GM10266 (cell line): ENCODE measurements around the gene PCSK6.
A peak's percentile ranks its signal among the peaks of the same experiment; 100 is the strongest.

Source experiments
- DNase-seq: peaks from one replicate; pipeline ENCODE4 v3.0.0; 2012; ENCODE audit errors: extremely low spot score
- TF ChIP-seq, protein P1 (sequence below): IDR thresholded peaks from 2 replicates; pipeline ENCODE4 v1.5.1; 2012; ENCODE audit warnings: mild to moderate bottlenecking, low read depth; ENCODE audit not compliant: control insufficient read depth, insufficient read depth; ENCODE audit errors: missing control alignments

PCSK6 gene

DNA sequence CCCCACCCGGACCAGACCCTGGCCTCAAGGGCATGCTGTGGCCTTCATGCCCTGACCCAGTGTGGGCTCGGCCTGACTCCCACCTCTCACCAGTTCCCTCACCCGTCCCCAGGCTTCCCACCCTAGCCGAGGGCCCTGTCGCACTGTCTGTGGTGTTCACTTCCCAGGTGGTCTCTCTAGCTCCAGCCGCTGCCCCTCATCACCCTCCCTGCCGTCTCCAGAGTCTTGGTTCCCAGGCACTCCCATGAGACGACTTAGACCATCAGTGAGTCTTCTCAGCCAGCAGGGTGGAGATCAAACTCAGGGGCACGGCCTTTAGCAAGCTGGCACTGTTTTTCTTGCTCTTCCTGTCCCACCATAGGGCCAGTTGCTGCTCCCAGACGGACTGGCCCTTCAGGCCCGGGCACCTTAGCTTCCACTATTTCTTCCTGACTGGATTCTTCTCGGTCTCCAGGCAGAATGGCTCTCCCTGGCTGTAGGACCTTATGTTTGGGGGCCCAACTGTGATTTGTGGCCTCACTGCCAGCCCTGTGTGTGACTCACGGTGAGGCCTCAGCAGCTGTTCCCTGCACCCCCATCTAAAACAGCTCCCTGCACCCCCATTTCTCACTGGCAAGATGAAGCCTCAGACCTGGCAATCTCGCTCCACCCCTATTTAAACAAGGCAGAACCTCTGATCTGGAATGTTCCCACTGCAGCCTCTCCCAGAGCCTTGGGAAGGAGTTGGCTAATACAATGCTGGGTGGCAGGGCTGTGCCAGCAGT is 9.4 kb upstream of the PCSK6 start:
- DNase-seq, result peak; percentile 8
- TF ChIP-seq, protein P1, sequence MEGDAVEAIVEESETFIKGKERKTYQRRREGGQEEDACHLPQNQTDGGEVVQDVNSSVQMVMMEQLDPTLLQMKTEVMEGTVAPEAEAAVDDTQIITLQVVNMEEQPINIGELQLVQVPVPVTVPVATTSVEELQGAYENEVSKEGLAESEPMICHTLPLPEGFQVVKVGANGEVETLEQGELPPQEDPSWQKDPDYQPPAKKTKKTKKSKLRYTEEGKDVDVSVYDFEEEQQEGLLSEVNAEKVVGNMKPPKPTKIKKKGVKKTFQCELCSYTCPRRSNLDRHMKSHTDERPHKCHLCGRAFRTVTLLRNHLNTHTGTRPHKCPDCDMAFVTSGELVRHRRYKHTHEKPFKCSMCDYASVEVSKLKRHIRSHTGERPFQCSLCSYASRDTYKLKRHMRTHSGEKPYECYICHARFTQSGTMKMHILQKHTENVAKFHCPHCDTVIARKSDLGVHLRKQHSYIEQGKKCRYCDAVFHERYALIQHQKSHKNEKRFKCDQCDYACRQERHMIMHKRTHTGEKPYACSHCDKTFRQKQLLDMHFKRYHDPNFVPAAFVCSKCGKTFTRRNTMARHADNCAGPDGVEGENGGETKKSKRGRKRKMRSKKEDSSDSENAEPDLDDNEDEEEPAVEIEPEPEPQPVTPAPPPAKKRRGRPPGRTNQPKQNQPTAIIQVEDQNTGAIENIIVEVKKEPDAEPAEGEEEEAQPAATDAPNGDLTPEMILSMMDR, result no peak

DNA sequence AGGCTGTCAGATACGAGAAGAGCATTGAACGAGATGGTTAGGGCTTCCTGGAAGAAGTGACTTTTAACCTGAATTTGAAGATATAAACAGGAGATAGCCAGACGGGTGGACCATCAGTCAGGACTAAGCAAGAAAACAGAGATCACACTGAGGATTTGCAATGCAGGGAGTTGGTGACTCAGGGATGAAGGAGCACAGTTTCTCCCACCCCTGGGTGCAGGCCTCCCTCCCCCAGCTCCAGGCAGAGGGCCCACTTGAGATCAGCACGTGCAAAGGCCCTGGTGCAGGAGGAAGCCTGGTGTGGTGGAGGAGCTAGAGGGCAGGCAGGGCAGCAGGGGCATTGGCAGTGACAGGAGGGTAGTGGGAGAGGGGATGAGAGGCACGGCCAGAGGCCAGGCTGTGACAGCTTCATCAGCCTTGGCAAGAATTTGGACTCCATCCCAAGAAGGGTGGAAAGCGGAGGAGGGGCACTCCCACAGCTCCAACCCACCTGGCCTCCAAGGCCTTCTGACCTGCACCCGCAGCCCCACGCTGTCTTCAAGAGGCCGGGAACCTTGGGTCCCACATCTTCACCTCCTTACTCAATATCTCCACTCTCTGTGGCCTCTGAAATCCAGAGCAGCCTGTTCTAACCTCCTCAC is 8.7 kb upstream of the PCSK6 start:
- peak; percentile 11 for DNase-seq

DNA sequence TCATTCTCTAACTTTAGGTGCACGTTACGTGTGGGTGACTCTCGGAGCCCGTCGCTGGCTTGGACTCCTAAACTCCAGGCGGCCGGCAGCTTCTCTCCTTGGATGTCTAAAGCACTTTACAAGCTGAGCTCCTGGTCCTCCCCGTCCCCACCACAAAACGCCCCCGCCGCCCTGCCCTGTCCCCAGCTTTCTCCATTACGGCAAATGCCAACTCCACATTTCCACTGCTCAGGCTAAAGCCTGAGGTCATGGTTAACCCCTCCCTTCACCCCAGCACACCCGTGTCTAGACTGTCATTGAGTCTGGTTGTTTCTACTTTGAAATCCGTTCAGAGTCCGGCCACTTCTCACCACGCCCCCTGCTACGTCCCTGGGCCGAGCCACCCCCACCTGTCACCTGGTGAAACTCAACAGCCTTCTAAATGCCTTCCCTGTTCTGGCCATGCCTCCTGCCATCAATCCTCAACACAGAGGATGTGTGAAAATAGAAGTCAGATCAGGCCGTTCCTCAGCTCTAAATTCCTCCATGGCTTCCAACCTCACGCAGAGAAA is 8.1 kb upstream of the PCSK6 start:
- peak; percentile 5 for DNase-seq

More for the DNA sequence above, 8.7 kb upstream of the PCSK6 start:
- TF ChIP-seq, protein P1, result no peak

GRCh38 chr15:101497017-101497416 is 7.5 kb upstream of the PCSK6 start:
- DNase-seq, result peak; percentile 7
- TF ChIP-seq, protein P1, result no peak

More for the DNA sequence above, 8.1 kb upstream of the PCSK6 start:
- TF ChIP-seq, protein P1, result no peak

GRCh38 chr15:101496198-101496986 is 6.9 kb upstream of the PCSK6 start:
- TF ChIP-seq, protein P1, result no peak
- peak; percentile 33 for DNase-seq

DNA sequence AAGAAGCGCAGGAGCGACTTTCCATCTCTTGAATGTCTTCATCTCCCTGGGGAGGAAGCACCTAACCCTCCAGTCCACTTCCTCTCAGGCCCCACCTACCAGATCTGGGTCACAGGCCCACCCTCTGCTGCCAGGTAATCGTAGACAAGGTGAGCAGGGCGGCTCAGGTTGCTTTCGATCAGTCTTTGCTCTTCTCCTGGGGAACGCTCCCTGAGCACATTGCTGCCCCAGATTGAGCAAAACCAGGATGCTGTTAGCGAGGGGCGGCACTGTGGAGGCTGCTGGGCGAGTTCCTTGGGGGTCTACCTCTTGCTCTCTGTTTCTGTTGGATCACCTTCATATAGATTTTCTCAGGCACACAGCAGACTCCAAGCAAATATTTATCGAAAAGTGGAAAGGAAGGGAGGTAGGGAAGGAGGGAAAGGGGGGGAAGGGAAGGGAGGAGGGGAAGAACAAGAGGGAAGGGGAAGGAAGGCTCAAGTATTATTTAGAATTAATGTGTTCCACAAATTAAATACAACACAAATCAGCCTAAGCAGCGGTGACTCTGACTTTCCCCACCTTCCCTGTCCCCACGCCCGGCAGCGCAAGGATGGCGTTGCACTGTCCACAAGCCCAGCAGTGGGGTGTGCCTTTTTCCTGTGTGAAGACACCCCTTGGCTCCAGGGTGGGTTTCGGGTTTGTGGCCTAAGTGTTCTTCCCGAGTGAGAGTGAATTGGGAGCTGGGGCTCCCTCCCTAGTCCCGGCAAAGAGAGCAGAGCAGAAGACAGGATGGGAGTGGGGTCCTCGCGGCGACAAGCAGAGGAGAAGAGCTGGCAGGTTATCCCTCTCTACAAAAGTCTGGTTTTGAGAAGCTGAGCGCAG is 6.1 kb upstream of the PCSK6 start:
- TF ChIP-seq, protein P1, result no peak
- DNase-seq, result peak; percentile 7
